ENCODE results near the gene GH1. TPM values are rescaled to one million over a fixed set of nuclear protein-coding genes. Genes with fewer than 3 reads are reported as not detected.

The GH1 gene
- not detected in 2 replicates for total RNA-seq

GRCh38 chr17:63918789-63919305 lies at the start of gene GH1:
Gene GH1 (minus strand): TSS chr17:63918839. CDS start chr17:63918776, 63 bp downstream.

GRCh38 chr17:63931981-63932561 lies 13.4 kb upstream of the GH1 start, which contains the start of gene CD79B:
Gene CD79B (minus strand): TSS chr17:63932331. CDS start chr17:63932261, 70 bp downstream.

GRCh38 chr17:63911041-63911635 lies 7.5 kb downstream of the GH1 start, which contains the start of gene CSHL1:
Gene CSHL1 (minus strand): TSS chr17:63911258. CDS start chr17:63911196, 62 bp downstream.

GRCh38 chr17:63896524-63897354 lies 21.9 kb downstream of the GH1 start, which contains the start of gene CSH1:
Gene CSH1 (minus strand): TSS chr17:63896574. CDS start chr17:63896511, 63 bp downstream.

GRCh38 chr17:63881935-63882601 lies 36.6 kb downstream of the GH1 start, which contains the start of gene GH2:
Gene GH2 (minus strand): TSS chr17:63881944. CDS start chr17:63881801, 143 bp downstream.

GRCh38 chr17:63873577-63873976 lies 45.1 kb downstream of the GH1 start, which contains the start of gene CSH2:
Gene CSH2 (minus strand): TSS chr17:63873677. CDS start chr17:63873614, 63 bp downstream.

Other genes with a start within 250 kb of the GH1 start
- 6.1 and 6.2 TPM in 2 replicates for gene LIMD2, start 218.7 kb downstream of the GH1 start, total RNA-seq
- 14.4 and 15.1 TPM in 2 replicates for gene STRADA, start 177.0 kb downstream of the GH1 start, total RNA-seq
- 87.7 and 112 TPM in 2 replicates for gene CCDC47, start 145.2 kb downstream of the GH1 start, total RNA-seq
- 56.9 and 70.9 TPM in 2 replicates for gene DDX42, start 144.7 kb downstream of the GH1 start, total RNA-seq
- gene PSMC5, start 91.4 kb downstream of the GH1 start, total RNA-seq: 50.5 and 127 TPM in 2 replicates
- 116 and 168 TPM in 2 replicates for gene FTSJ3, start 91.2 kb downstream of the GH1 start, total RNA-seq
- 58.3 and 83.8 TPM in 2 replicates for gene SMARCD2, start 76.2 kb downstream of the GH1 start, total RNA-seq
- not detected in 2 replicates for gene CSH2, start 45.2 kb downstream of the GH1 start, total RNA-seq
- not detected in 2 replicates for gene GH2, start 36.9 kb downstream of the GH1 start, total RNA-seq
- not detected in 2 replicates for gene CSH1, start 22.3 kb downstream of the GH1 start, total RNA-seq
- gene CSHL1, start 7.6 kb downstream of the GH1 start, total RNA-seq: not detected in 2 replicates
- 1.1 and 5.4 TPM in 2 replicates for gene CD79B, start 13.5 kb upstream of the GH1 start, total RNA-seq
- gene SCN4A, start 54.1 kb upstream of the GH1 start, total RNA-seq: under 0.01 TPM in 1 of 2 replicates, not detected in the other
- gene PRR29, start 79.5 kb upstream of the GH1 start, total RNA-seq: 0.38 and 0.85 TPM in 2 replicates
- 22.4 and 27.9 TPM in 2 replicates for gene ICAM2, start 101.8 kb upstream of the GH1 start, total RNA-seq
- gene ERN1, start 211.3 kb upstream of the GH1 start, total RNA-seq: 8.4 and 16.1 TPM in 2 replicates

All from regular cardiac myocyte (primary cell).